Endothelial cell of umbilical vein (primary cell): ENCODE measurements around the gene PIK3AP1.

ENCODE experiments used
- CTCF ChIP-seq, 2 donors: IDR thresholded peaks; 1 replicate in 1 of 2; 2 replicates in 1 of 2; pipeline ENCODE4 v1.5.1; 2011; ENCODE audit warnings: low read length in 2 of 2, mild to moderate bottlenecking in 2 of 2, moderate library complexity in 2 of 2, control low read depth in 1 of 2, inconsistent platforms in 1 of 2, low read depth in 1 of 2; ENCODE audit not compliant: insufficient read depth in 1 of 2; ENCODE audit errors: extremely low read depth in 1 of 2
- EZH2 ChIP-seq: IDR thresholded peaks from 2 replicates; pipeline ENCODE4 v1.6.1; 2012; ENCODE audit warnings: borderline replicate concordance, low read depth, mild to moderate bottlenecking, moderate library complexity, low read length, inconsistent platforms; ENCODE audit not compliant: severe bottlenecking
- JUN ChIP-seq: IDR thresholded peaks from 2 replicates; pipeline ENCODE4 v1.6.1; 2011; ENCODE audit warnings: borderline replicate concordance, low read depth; ENCODE audit not compliant: insufficient read length, insufficient read depth
- MAX ChIP-seq: IDR thresholded peaks from 2 replicates; pipeline ENCODE4 v1.6.1; 2011; ENCODE audit not compliant: insufficient read depth, insufficient read length
- MYC ChIP-seq: IDR thresholded peaks from one replicate; pipeline ENCODE4 v1.6.1; 2011; ENCODE audit warnings: mild to moderate bottlenecking, low read depth, low read length
- POLR2A ChIP-seq: IDR thresholded peaks from 2 replicates; pipeline ENCODE4 v1.6.1; 2012; ENCODE audit warnings: low read depth, mild to moderate bottlenecking, control low read depth, low read length
- POLR2AphosphoS5 ChIP-seq: IDR thresholded peaks from 2 replicates; pipeline ENCODE4 v1.6.1; 2012; ENCODE audit warnings: low read depth, mild to moderate bottlenecking, control low read depth, low read length, moderate library complexity; ENCODE audit not compliant: insufficient read depth

- TF ChIP-seq CTCF (IDR thresholded peaks at IDR 0.05; ENCODE audit: extremely low read depth in 1 of 2, insufficient read depth in 1 of 2, low read depth in 1 of 2, low read length in 2 of 2) (no peak), MYC (no peak), POLR2AphosphoS5 (no peak), POLR2A (no peak), JUN (no peak), MAX (no peak), EZH2 (no peak)
Observed at GRCh38 chr10:96681524-96681923, 38.8 kb downstream of the PIK3AP1 start.
